ENCODE measurements around the gene IL17C. TPM values are rescaled to one million over a fixed set of nuclear protein-coding genes. Genes with fewer than 3 reads are reported as not detected.
"Not testable (repeated sequence)": the region's sequence is repeated elsewhere in the genome, so short reads cannot be mapped to it uniquely, and the experiment has no call there.

IL17C gene
- total RNA-seq, 1 donor from 2014 or later, result not detected

GRCh38 chr16:88658714-88659113, 20.3 kb downstream of the IL17C start:
- DNase-seq (ENCODE audit: low read depth in 2 of 2), result no peak

- DNase-seq (ENCODE audit: low read depth in 2 of 2), result no peak
Observed at GRCh38 chr16:88659160-88659559, 20.8 kb downstream of the IL17C start.

- peak in 1 of 2 donors; percentile 42 for DNase-seq (ENCODE audit: low read depth in 2 of 2)
Observed at GRCh38 chr16:88661468-88661867, 23.1 kb downstream of the IL17C start.

GRCh38 chr16:88662222-88662842, 24.0 kb downstream of the IL17C start:
- no peak for DNase-seq (ENCODE audit: low read depth in 2 of 2)

- DNase-seq (ENCODE audit: low read depth in 2 of 2), result peak; percentile 99
Observed at GRCh38 chr16:88662843-88663606, 24.7 kb downstream of the IL17C start, which contains the start of gene MVD. MVD (minus strand) TSS chr16:88663091; CDS start chr16:88663080, 11 bp downstream.

- DNase-seq (ENCODE audit: low read depth in 2 of 2), result peak; percentile 71 to 92
Observed at GRCh38 chr16:88665148-88665547, 26.8 kb downstream of the IL17C start.

- no peak for DNase-seq (ENCODE audit: low read depth in 2 of 2)
Observed at GRCh38 chr16:88665570-88665969, 27.2 kb downstream of the IL17C start.

GRCh38 chr16:88667461-88667860, 29.1 kb downstream of the IL17C start:
- peak in 1 of 2 donors; percentile 42 for DNase-seq (ENCODE audit: low read depth in 2 of 2)

GRCh38 chr16:88669493-88669892, 31.1 kb downstream of the IL17C start:
- DNase-seq (ENCODE audit: low read depth in 2 of 2), result not testable (repeated sequence)

GRCh38 chr16:88669980-88670379, 31.6 kb downstream of the IL17C start:
- peak in 1 of 2 donors; percentile 36 for DNase-seq (ENCODE audit: low read depth in 2 of 2)

- no peak for DNase-seq (ENCODE audit: low read depth in 2 of 2)
Observed at GRCh38 chr16:88671806-88672205, 33.4 kb downstream of the IL17C start.

- DNase-seq (ENCODE audit: low read depth in 2 of 2), result no peak
Observed at GRCh38 chr16:88672776-88673175, 34.4 kb downstream of the IL17C start.

GRCh38 chr16:88673716-88674379, 35.5 kb downstream of the IL17C start:
- DNase-seq (ENCODE audit: low read depth in 2 of 2), result no peak

- DNase-seq (ENCODE audit: low read depth in 2 of 2), result no peak
Observed at GRCh38 chr16:88676502-88677242, 38.3 kb downstream of the IL17C start.

- DNase-seq (ENCODE audit: low read depth in 2 of 2), result no peak
Observed at GRCh38 chr16:88677721-88678120, 39.3 kb downstream of the IL17C start.

GRCh38 chr16:88678224-88678979, 40.0 kb downstream of the IL17C start:
- DNase-seq (ENCODE audit: low read depth in 2 of 2), result no peak

GRCh38 chr16:88680554-88681083, 42.2 kb downstream of the IL17C start:
- DNase-seq (ENCODE audit: low read depth in 2 of 2), result no peak

- peak in 1 of 2 donors; percentile 43 for DNase-seq (ENCODE audit: low read depth in 2 of 2)
Observed at GRCh38 chr16:88681084-88681680, 42.8 kb downstream of the IL17C start.

GRCh38 chr16:88681709-88682451, 43.5 kb downstream of the IL17C start:
- DNase-seq (ENCODE audit: low read depth in 2 of 2), result peak in 1 of 2 donors; percentile 33
